HepG2 (cell line): ENCODE data around the gene ENPP1. TPM values are rescaled to one million over a fixed set of nuclear protein-coding genes. Genes with fewer than 3 reads are reported as not detected.

Experiments used
- ELF4 ChIP-seq: sonication (generic); formaldehyde crosslinking; IDR thresholded peaks from 2 replicates; pipeline ENCODE4 v1.5.0; 2020; ENCODE audit warnings: missing genetic modification reagents, mild to moderate bottlenecking, moderate library complexity, borderline replicate concordance
- HMGXB3 ChIP-seq: sonication (generic); formaldehyde crosslinking; IDR thresholded peaks from 2 replicates; pipeline ENCODE4 v1.4.0; 2020; ENCODE audit warnings: missing genetic modification reagents, borderline replicate concordance
- ISX ChIP-seq: sonication (generic); formaldehyde crosslinking; conservative IDR thresholded peaks from 2 replicates; pipeline ENCODE4 v1.5.0; 2020; ENCODE audit warnings: missing genetic modification reagents
- PHF20 ChIP-seq: sonication (generic); formaldehyde crosslinking; IDR thresholded peaks from 2 replicates; pipeline ENCODE4 v1.5.0; 2020; ENCODE audit warnings: mild to moderate bottlenecking, missing genetic modification reagents
- SMARCC2 ChIP-seq: fragments of 450-650 bp; IDR thresholded peaks from 2 replicates; pipeline ENCODE4 v1.6.1; 2017; ENCODE audit warnings: antibody characterized with exemption, mild to moderate bottlenecking
- SP1 ChIP-seq, 2 experiments: fragments of 450-650 bp in 1 of 2; sonication (generic) in 1 of 2; formaldehyde crosslinking in 1 of 2; IDR thresholded peaks; 2 replicates each; pipeline versions ENCODE4 v1.4.0 to v1.6.1; 2016 to 2020; ENCODE audit warnings: missing genetic modification reagents in 1 of 2
- SRSF1 ChIP-seq: fragments of 200-400 bp; formaldehyde crosslinking; optimal IDR thresholded peaks from 2 replicates; pipeline ENCODE3; 2017; ENCODE audit warnings: mild to moderate bottlenecking, low read depth, low read length, moderate library complexity
- ZKSCAN8 ChIP-seq: IDR thresholded peaks from 2 replicates; pipeline ENCODE4 v1.6.1; 2016; ENCODE audit warnings: borderline replicate concordance, missing genetic modification reagents, missing compliant biosample characterization
- ZNF18 ChIP-seq: sonication (generic); formaldehyde crosslinking; IDR thresholded peaks from 2 replicates; pipeline ENCODE4 v1.8.0; 2022; ENCODE audit warnings: mild to moderate bottlenecking, missing genetic modification reagents; ENCODE audit not compliant: insufficient replicate concordance
- ZNF670 ChIP-seq: sonication (generic); formaldehyde crosslinking; IDR thresholded peaks from 2 replicates; pipeline ENCODE4 v1.8.0; 2022; ENCODE audit warnings: mild to moderate bottlenecking, missing genetic modification reagents, borderline replicate concordance
- ZNF710 ChIP-seq: sonication (generic); formaldehyde crosslinking; IDR thresholded peaks from 2 replicates; pipeline ENCODE4 v1.5.0; 2020; ENCODE audit warnings: mild to moderate bottlenecking, missing genetic modification reagents, borderline replicate concordance
- ZNF782 ChIP-seq: sonication (generic); formaldehyde crosslinking; IDR thresholded peaks from 2 replicates; pipeline ENCODE4 v1.4.0; 2020; ENCODE audit warnings: missing genetic modification reagents, mild to moderate bottlenecking, borderline replicate concordance
- ZSCAN9 ChIP-seq: IDR thresholded peaks from 2 replicates; pipeline ENCODE4 v1.6.1; 2016; ENCODE audit warnings: borderline replicate concordance
- polyA plus RNA-seq, 8 experiments: library from polyadenylated mRNA; depleted of rRNA in 3 of 8; stranded (reverse) in 7 of 8; unstranded in 1 of 8; fragments of >200 nt; fragmentation: Illumina TruSeq in 4 of 8; extraction: Trizol in 4 of 8; gene quantifications; 2 replicates each; pipeline versions ENCODE4 v1.2.1 to v1.2.3, GENCODE V29; 2011 to 2016; ENCODE audit warnings: low read depth in 4 of 8, missing spikeins in 1 of 8, mixed read lengths in 1 of 8; ENCODE audit not compliant: insufficient read depth in 1 of 8
- total RNA-seq, 5 experiments: library from RNA; depleted of rRNA; stranded (reverse); fragments of >200 nt; fragmentation: Illumina TruSeq; extraction: Trizol; gene quantifications; 2 replicates each; pipeline ENCODE4 v1.2.3, GENCODE V29; 2016; ENCODE audit warnings: low read depth in 1 of 5

The ENPP1 gene
- total and polyA plus RNA-seq, 2 of the 13 experiments (the other 11 are each of a cell fraction or from before 2014, with no cell fraction given): 56.5 to 160 TPM

- TF ChIP-seq SRSF1: no peak
- TF ChIP-seq ZNF670 (CRISPR knock-in tag): no peak
- 0 out of 2 replicates have a peak, but pooled peaks have one; percentile 37 for TF ChIP-seq ZSCAN9 (CRISPR knock-in tag)
- TF ChIP-seq ZKSCAN8 (CRISPR knock-in tag): no peak
- no peak for TF ChIP-seq ZNF18 (CRISPR knock-in tag)
- no peak for TF ChIP-seq ELF4
- TF ChIP-seq ZNF710: no peak
- TF ChIP-seq HMGXB3 (CRISPR knock-in tag): no peak
- no peak for TF ChIP-seq SMARCC2
- no peak for TF ChIP-seq PHF20 (CRISPR knock-in tag)
- no peak for TF ChIP-seq SP1 (IDR thresholded peaks at IDR 0.05)
- no peak for TF ChIP-seq SP1 (CRISPR knock-in tag; IDR thresholded peaks at IDR 0.05)
- TF ChIP-seq ISX (CRISPR knock-in tag): no peak
- TF ChIP-seq ZNF782 (CRISPR knock-in tag): no peak
Measured at GRCh38 chr6:131914967-131915751, 107.3 kb downstream of the ENPP1 start (continued).
